Neuronal stem cell (in vitro differentiated cells): ENCODE results near the gene IKZF5.

Experiments
- DNase-seq: peaks from one replicate; pipeline ENCODE4 v3.0.0-alpha.2; 2013; ENCODE audit warnings: low spot score
- H2AFZ ChIP-seq: one replicate; pipeline ENCODE4 v1.6.1; 2013; ENCODE audit warnings: mild to moderate bottlenecking, low read length, inconsistent platforms
- H2AK5ac ChIP-seq: 2 replicates; pipeline ENCODE4 v1.6.1; 2013; ENCODE audit warnings: low read depth, mild to moderate bottlenecking, inconsistent platforms, low read length, moderate library complexity, mixed read lengths
- H2BK120ac ChIP-seq: 2 replicates; pipeline ENCODE4 v1.6.1; 2013; ENCODE audit warnings: low read depth, mild to moderate bottlenecking, inconsistent platforms, low read length, moderate library complexity, mixed read lengths
- H2BK12ac ChIP-seq: one replicate; pipeline ENCODE4 v1.6.1; 2013; ENCODE audit warnings: low read length, inconsistent platforms
- H2BK15ac ChIP-seq: 2 replicates; pipeline ENCODE4 v1.6.1; 2013; ENCODE audit warnings: mild to moderate bottlenecking, low read length, inconsistent platforms, mixed read lengths
- H2BK5ac ChIP-seq: one replicate; pipeline ENCODE4 v1.6.1; 2013; ENCODE audit warnings: inconsistent platforms, mild to moderate bottlenecking, low read length, moderate library complexity
- H3K14ac ChIP-seq: one replicate; pipeline ENCODE4 v1.6.1; 2013; ENCODE audit warnings: low read length, inconsistent platforms
- H3K18ac ChIP-seq: 2 replicates; pipeline ENCODE4 v1.6.1; 2013; ENCODE audit warnings: low read length, inconsistent platforms
- H3K23ac ChIP-seq: 2 replicates; pipeline ENCODE4 v1.6.1; 2013; ENCODE audit warnings: low read depth, mild to moderate bottlenecking, mixed read lengths, low read length, inconsistent platforms; ENCODE audit not compliant: poor library complexity
- H3K27ac ChIP-seq: replicated peaks from 3 replicates; pipeline ENCODE4 v1.5.1; 2013; ENCODE audit warnings: low read length, inconsistent platforms
- H3K27me3 ChIP-seq, 3 experiments: 2 replicates each; pipeline ENCODE4 v1.6.1; 2013; ENCODE audit warnings: low read length in 3 of 3, mild to moderate bottlenecking in 2 of 3, inconsistent platforms in 1 of 3, low read depth in 1 of 3, mixed read lengths in 1 of 3, moderate library complexity in 1 of 3; ENCODE audit not compliant: control insufficient read depth in 3 of 3, insufficient read depth in 3 of 3
- H3K36me3 ChIP-seq, 2 donors: replicated peaks in 1 of 2; 2 replicates each; pipeline ENCODE4 v1.6.1; 2013; ENCODE audit warnings: low read length in 2 of 2; ENCODE audit not compliant: control insufficient read depth in 2 of 2, insufficient read depth in 2 of 2
- H3K4ac ChIP-seq: 2 replicates; pipeline ENCODE4 v1.6.1; 2013; ENCODE audit warnings: inconsistent platforms, mild to moderate bottlenecking, low read length, moderate library complexity
- H3K4me1 ChIP-seq, 2 donors: 1 replicate in 1 of 2; 2 replicates in 1 of 2; pipeline ENCODE4 v1.6.1; 2013; ENCODE audit warnings: low read length in 2 of 2, low read depth in 1 of 2; ENCODE audit not compliant: control insufficient read depth in 2 of 2, insufficient read depth in 1 of 2
- H3K4me2 ChIP-seq: one replicate; pipeline ENCODE4 v1.6.1; 2013; ENCODE audit warnings: mild to moderate bottlenecking, low read length, inconsistent platforms; ENCODE audit not compliant: insufficient read depth, poor library complexity, severe bottlenecking
- H3K4me3 ChIP-seq, 2 donors: 2 replicates each; pipeline ENCODE4 v1.5.1; 2013; ENCODE audit warnings: low read length in 2 of 2, mild to moderate bottlenecking in 2 of 2, inconsistent platforms in 1 of 2, moderate library complexity in 1 of 2
- H3K79me1 ChIP-seq: one replicate; pipeline ENCODE4 v1.6.1; 2013; ENCODE audit warnings: low read depth, mild to moderate bottlenecking, inconsistent platforms, low read length, moderate library complexity
- H3K9ac ChIP-seq: one replicate; pipeline ENCODE4 v1.6.1; 2013; ENCODE audit warnings: mild to moderate bottlenecking, low read depth, low read length, inconsistent platforms; ENCODE audit not compliant: poor library complexity
- H3K9me3 ChIP-seq, 2 donors: replicated peaks in 1 of 2; 2 replicates each; pipeline versions ENCODE3 to v1.6.1; 2013; ENCODE audit warnings: low read length in 2 of 2, mild to moderate bottlenecking in 2 of 2, inconsistent platforms in 1 of 2, low read depth in 1 of 2, mixed read lengths in 1 of 2, moderate library complexity in 1 of 2; ENCODE audit not compliant: control insufficient read depth in 2 of 2, insufficient read depth in 1 of 2
- H4K8ac ChIP-seq: one replicate; pipeline ENCODE4 v1.6.1; 2013; ENCODE audit warnings: low read depth, mild to moderate bottlenecking, inconsistent platforms, low read length, moderate library complexity
- H4K91ac ChIP-seq: one replicate; pipeline ENCODE4 v1.6.1; 2013; ENCODE audit warnings: low read length, low read depth, mild to moderate bottlenecking, inconsistent platforms; ENCODE audit not compliant: poor library complexity
- WGBS, 2 donors: extraction: QIAGEN DNeasy Blood & Tissue Kit; methylation state at CpG; one replicate each; pipeline ENCODE4 v1.1.7; 2013; ENCODE audit warnings: missing lambda C conversion rate in 2 of 2, mixed read lengths in 1 of 2; ENCODE audit not compliant: insufficient read length in 2 of 2, insufficient replicate concordance in 1 of 2; ENCODE audit errors: extremely low coverage in 2 of 2; 5-methylcytosine and 5-hydroxymethylcytosine counted together

The IKZF5 gene

GRCh38 chr10:122974023-122974422 lies 34.6 kb downstream of the IKZF5 start:
- Histone ChIP-seq H2AK5ac (no peak overlapping the region), H2BK15ac (no peak overlapping the region), H3K23ac (no peak overlapping the region), H4K8ac (no peak overlapping the region), H3K27me3 (no peaks in the 10 kb centered on the region), H2BK5ac (no peak overlapping the region), H3K4ac (no peak overlapping the region), H2BK120ac (no peak overlapping the region), H2AFZ (no peak overlapping the region), H2BK12ac (no peak overlapping the region), H3K18ac (no peak overlapping the region), H3K27ac (no peak overlapping the region), H3K4me2 (no peak overlapping the region), H3K36me3 (no peaks in the 10 kb centered on the region), H3K9ac (no peak overlapping the region), H3K4me1 (no peaks in the 10 kb centered on the region), H3K9me3 (no peaks in the 10 kb centered on the region), H4K91ac (no peak overlapping the region), H3K14ac (no peak overlapping the region), H3K79me1 (no peaks in the 10 kb centered on the region), H3K4me3 (no peak overlapping the region)
- no CpG with 5 or more reads among the region's 5 CpGs for WGBS, 2 donors
- DNase-seq = no peak

DNA sequence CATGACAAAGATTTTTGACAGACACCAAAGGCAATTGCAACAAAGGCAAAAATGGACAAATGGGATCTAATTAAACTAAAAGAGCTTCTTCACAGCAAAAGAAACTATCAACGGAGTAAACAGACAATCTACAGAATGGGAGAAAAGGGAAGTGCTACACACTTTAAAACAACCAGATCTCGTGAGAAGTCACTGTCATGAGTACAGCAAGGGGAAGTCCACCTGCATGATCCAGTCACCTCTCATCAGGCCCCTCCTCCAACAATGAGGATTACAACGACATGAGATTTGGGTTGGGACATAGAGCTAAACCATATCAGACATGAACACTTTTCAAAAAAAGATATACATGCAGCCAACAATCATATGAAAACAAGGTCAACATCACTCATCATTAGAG lies 39.9 kb downstream of the IKZF5 start:
- H2BK15ac ChIP-seq = no peak overlapping the region
- no peaks in the 10 kb centered on the region for H3K27me3 ChIP-seq
- peaks cover 0 to 25% of the 10 kb centered on the region in 2 donors for H3K9me3 ChIP-seq
- H3K9ac ChIP-seq = no peak overlapping the region
- no peak overlapping the region for H3K23ac ChIP-seq
- no peak for DNase-seq
- H2BK120ac ChIP-seq = no peak overlapping the region
- no peak overlapping the region for H2AK5ac ChIP-seq
- no peak overlapping the region for H3K18ac ChIP-seq
- H3K36me3 ChIP-seq = peaks cover 0 to 9% of the 10 kb centered on the region in 2 donors
- no CpG with 5 or more reads among the region's 3 CpGs for WGBS, 2 donors
- H3K4ac ChIP-seq = no peak overlapping the region
- H4K8ac ChIP-seq = no peak overlapping the region
- no peak overlapping the region for H3K14ac ChIP-seq
- H4K91ac ChIP-seq = no peak overlapping the region
- no peaks in the 10 kb centered on the region for H3K79me1 ChIP-seq
- no peak overlapping the region for H3K4me2 ChIP-seq
- H2BK5ac ChIP-seq = no peak overlapping the region
- H3K27ac ChIP-seq = no peak overlapping the region
- H2AFZ ChIP-seq = no peak overlapping the region
- no peak overlapping the region for H3K4me3 ChIP-seq
- no peaks in the 10 kb centered on the region for H3K4me1 ChIP-seq
- no peak overlapping the region for H2BK12ac ChIP-seq

GRCh38 chr10:122966879-122967278 lies 41.7 kb downstream of the IKZF5 start:
- Histone ChIP-seq H2BK120ac (no peak overlapping the region), H3K4me1 (no peaks in the 10 kb centered on the region), H3K27me3 (no peaks in the 10 kb centered on the region), H3K27ac (no peak overlapping the region), H2AFZ (no peak overlapping the region), H2BK5ac (no peak overlapping the region), H3K79me1 (no peaks in the 10 kb centered on the region), H3K18ac (no peak overlapping the region), H3K9me3 (peaks cover 0 to 25% of the 10 kb centered on the region in 2 donors), H3K4me3 (no peak overlapping the region), H4K91ac (no peak overlapping the region), H2BK12ac (no peak overlapping the region), H3K4me2 (no peak overlapping the region), H3K36me3 (peaks cover 0 to 9% of the 10 kb centered on the region in 2 donors), H3K4ac (no peak overlapping the region), H3K14ac (no peak overlapping the region), H2AK5ac (no peak overlapping the region), H3K23ac (no peak overlapping the region), H2BK15ac (no peak overlapping the region), H3K9ac (no peak overlapping the region), H4K8ac (no peak overlapping the region)
- no peak for DNase-seq

DNA sequence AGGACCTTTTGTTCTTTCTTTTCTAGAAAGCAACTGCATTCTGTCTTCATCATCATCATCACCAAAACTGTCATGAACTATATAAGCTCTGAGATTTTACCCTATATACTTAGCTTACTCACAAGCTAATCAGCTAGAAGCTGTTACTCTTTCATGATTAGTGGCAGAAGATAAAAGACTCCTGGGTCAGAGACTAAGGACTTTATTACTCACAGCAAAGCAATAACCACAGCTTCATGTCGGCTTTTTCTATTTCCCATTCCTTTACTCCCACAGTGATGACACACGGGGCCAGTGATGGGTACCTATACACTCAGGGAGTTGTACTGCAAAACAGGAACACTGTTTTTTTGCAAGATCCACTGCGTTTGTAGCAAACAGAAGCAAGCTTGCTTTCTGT lies 46.2 kb downstream of the IKZF5 start:
- Histone ChIP-seq H2AK5ac (no peak overlapping the region), H2AFZ (no peak overlapping the region), H3K4me1 (no peaks in the 10 kb centered on the region), H3K23ac (no peak overlapping the region), H2BK5ac (no peak overlapping the region), H3K9ac (no peak overlapping the region), H2BK15ac (no peak overlapping the region), H2BK120ac (no peak overlapping the region), H3K18ac (no peak overlapping the region), H3K4me3 (no peak overlapping the region), H3K27me3 (no peaks in the 10 kb centered on the region), H3K79me1 (no peaks in the 10 kb centered on the region), H4K91ac (no peak overlapping the region), H3K4me2 (no peak overlapping the region), H3K14ac (no peak overlapping the region), H2BK12ac (no peak overlapping the region), H4K8ac (no peak overlapping the region), H3K4ac (no peak overlapping the region), H3K27ac (no peak overlapping the region), H3K36me3 (peaks cover 0 to 9% of the 10 kb centered on the region in 2 donors), H3K9me3 (peaks cover 0 to 20% of the 10 kb centered on the region in 2 donors)
- WGBS, 2 donors = no CpG with 5 or more reads among the region's 3 CpGs
- DNase-seq = no peak
